ENCODE results near the gene HCRTR1. TPM values are rescaled to one million over a fixed set of nuclear protein-coding genes. Genes with fewer than 3 reads are reported as not detected.

Gene HCRTR1
- total and polyA plus RNA-seq, 2 of the 8 experiments (the other 6 are each of a cell fraction or from before 2014, with no cell fraction given), result 0.35 to 0.39 TPM

DNA sequence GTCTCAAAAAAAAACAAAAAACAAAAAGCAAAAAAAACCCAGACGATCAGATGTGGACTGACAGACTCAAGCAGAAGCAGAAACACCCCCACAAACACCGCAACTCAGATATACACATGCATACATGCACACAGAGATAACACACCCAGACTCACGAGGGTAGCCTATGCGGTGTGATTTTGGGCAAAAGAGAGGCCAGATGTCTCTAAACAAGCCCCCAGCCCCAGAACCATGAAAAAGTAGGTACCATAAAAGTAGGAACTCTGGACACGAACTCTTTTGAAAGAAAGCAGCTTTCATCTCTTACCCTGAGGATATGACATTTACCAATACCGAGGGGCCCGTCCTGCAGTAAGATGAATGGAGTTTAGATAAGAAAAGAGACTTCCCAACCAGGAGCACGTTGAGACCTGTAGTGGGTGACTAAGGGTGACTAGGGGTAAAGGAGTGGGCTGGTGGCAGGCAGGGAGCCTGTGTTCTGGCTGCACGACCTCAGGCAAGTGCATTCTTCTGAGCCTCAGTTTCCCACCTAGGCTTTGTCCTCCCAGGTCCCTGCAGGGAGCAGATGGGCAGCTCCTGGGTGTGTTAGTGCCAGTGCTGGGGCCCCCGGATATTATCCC, 42.6 kb upstream of the HCRTR1 start:
- H4K5ac ChIP-seq (ENCODE audit: insufficient read length, low read depth, low read length), result no peak overlapping the region
- H3K4me1 ChIP-seq (replicated peaks in 1 of 4; ENCODE audit: control insufficient read depth in 3 of 4, insufficient read depth in 4 of 4, low read length in 3 of 4), result peaks cover 5 to 37% (median 23%) of the 10 kb centered on the region in 4 experiments
- H2BK120ac ChIP-seq (replicated peaks; ENCODE audit: low read depth, low read length), result no peak overlapping the region
- H2BK5ac ChIP-seq (ENCODE audit: low read depth, low read length), result no peak overlapping the region; the same call in 1 of the 2 replicates
- no peaks in the 10 kb centered on the region for H4K20me1 ChIP-seq (replicated peaks in 1 of 2; ENCODE audit: control insufficient read depth in 1 of 2, insufficient read depth in 2 of 2, low read length in 2 of 2)
- H3K14ac ChIP-seq (ENCODE audit: insufficient read length), result no peak overlapping the region
- no peak overlapping the region for H3K23ac ChIP-seq (ENCODE audit: insufficient read length)
- no peak overlapping the region for H2BK15ac ChIP-seq (ENCODE audit: low read length)
- POLR2A ChIA-PET (ENCODE audit: partially characterized antibody), result no interaction called here
- H4K8ac ChIP-seq (ENCODE audit: extremely low read depth, insufficient read depth, low read length), result no peak overlapping the region; the same call in 1 of the 2 replicates
- no peak overlapping the region; a peak in 1 of 4 replicates for H3K4me2 ChIP-seq (ENCODE audit: insufficient read depth in 1 of 2, low read depth in 2 of 2, low read length in 2 of 2)
- peak in 1 of 2 experiments; percentile 19 for DNase-seq (ENCODE audit: low read depth in 1 of 2, low spot score in 2 of 2)
- H4K91ac ChIP-seq (replicated peaks; ENCODE audit: insufficient read length, low read length), result no peak overlapping the region
- no peaks in the 10 kb centered on the region for H3K79me1 ChIP-seq (ENCODE audit: low read depth, low read length)
- H2BK20ac ChIP-seq (ENCODE audit: low read length), result peak overlapping the region; percentile 13; the same call in 1 of the 2 replicates
- no peak for FAIRE-seq
- H3K9me3 ChIP-seq (ENCODE audit: insufficient read depth in 2 of 2, low read depth in 1 of 2, low read length in 1 of 2), result no peaks in the 10 kb centered on the region
- H3K4me3 ChIP-seq (ENCODE audit: extremely low read depth in 1 of 4, insufficient read depth in 2 of 4, low read depth in 3 of 4, low read length in 4 of 4), result no peak overlapping the region
- peaks cover 0 to 2% (median 0%) of the 10 kb centered on the region in 4 experiments; a peak in 2 of 7 replicates for H3K27me3 ChIP-seq (replicated peaks in 1 of 4; ENCODE audit: control insufficient read depth in 3 of 4, extremely low read depth in 1 of 4, insufficient read depth in 3 of 4, low read length in 3 of 4)
- H3K4ac ChIP-seq (replicated peaks; ENCODE audit: insufficient read length, low read depth, low read length), result no peak overlapping the region
- no peak overlapping the region; the same call in 1 of the 2 replicates for H2AK5ac ChIP-seq (ENCODE audit: low read depth, low read length)
- CTCF ChIA-PET (ENCODE audit: partially characterized antibody), result interaction anchor here (1.2 to 3.1 kb wide), 5 partner anchors 9 to 24 kb away, joined by 3 to 11 read pairs (median 4); no protein-coding TSS in a partner anchor
- no peak overlapping the region for H3K27ac ChIP-seq (ENCODE audit: low read depth, low read length)
- H3K23me2 ChIP-seq (ENCODE audit: low read depth, low read length), result no peaks in the 10 kb centered on the region; the same call in 1 of the 2 replicates
- no peak overlapping the region for H3K56ac ChIP-seq (replicated peaks; ENCODE audit: insufficient read length, low read depth, low read length)
- H3K79me2 ChIP-seq (ENCODE audit: control insufficient read depth in 1 of 2, insufficient read depth in 2 of 2, low read length in 2 of 2), result no peaks in the 10 kb centered on the region
- H3K36me3 ChIP-seq (ENCODE audit: control insufficient read depth in 2 of 4, insufficient read depth in 4 of 4, low read length in 3 of 4), result no peaks in the 10 kb centered on the region
- no peak overlapping the region for H3K18ac ChIP-seq (ENCODE audit: extremely low read depth, low read length)
- H3K9ac ChIP-seq (replicated peaks in 1 of 4; ENCODE audit: extremely low read depth in 1 of 4, low read depth in 3 of 4, low read length in 3 of 4), result no peak overlapping the region
- WGBS, 2 experiments (ENCODE audit: extremely low coverage in 1 of 2, insufficient coverage in 1 of 2, insufficient read length in 1 of 2, insufficient replicate concordance in 2 of 2, low coverage in 1 of 2, low lambda C conversion rate in 2 of 2, missing lambda C conversion rate in 1 of 2), result 83% methylated on average over 10 of the region's 10 CpGs; no CpG with 5 or more reads in 1 of the 2 experiments
- no peak overlapping the region for H2BK12ac ChIP-seq (ENCODE audit: low read depth, low read length)
- H2AFZ ChIP-seq (ENCODE audit: low read length), result no peak overlapping the region
- TF ChIP-seq SRF (IDR thresholded peaks at IDR 0.05; ENCODE audit: low read depth, low read length), result no peak
- TF ChIP-seq CEBPB (IDR thresholded peaks at IDR 0.05; ENCODE audit: low read depth, low read length), result no peak
- TF ChIP-seq, protein P1, sequence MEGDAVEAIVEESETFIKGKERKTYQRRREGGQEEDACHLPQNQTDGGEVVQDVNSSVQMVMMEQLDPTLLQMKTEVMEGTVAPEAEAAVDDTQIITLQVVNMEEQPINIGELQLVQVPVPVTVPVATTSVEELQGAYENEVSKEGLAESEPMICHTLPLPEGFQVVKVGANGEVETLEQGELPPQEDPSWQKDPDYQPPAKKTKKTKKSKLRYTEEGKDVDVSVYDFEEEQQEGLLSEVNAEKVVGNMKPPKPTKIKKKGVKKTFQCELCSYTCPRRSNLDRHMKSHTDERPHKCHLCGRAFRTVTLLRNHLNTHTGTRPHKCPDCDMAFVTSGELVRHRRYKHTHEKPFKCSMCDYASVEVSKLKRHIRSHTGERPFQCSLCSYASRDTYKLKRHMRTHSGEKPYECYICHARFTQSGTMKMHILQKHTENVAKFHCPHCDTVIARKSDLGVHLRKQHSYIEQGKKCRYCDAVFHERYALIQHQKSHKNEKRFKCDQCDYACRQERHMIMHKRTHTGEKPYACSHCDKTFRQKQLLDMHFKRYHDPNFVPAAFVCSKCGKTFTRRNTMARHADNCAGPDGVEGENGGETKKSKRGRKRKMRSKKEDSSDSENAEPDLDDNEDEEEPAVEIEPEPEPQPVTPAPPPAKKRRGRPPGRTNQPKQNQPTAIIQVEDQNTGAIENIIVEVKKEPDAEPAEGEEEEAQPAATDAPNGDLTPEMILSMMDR (IDR thresholded peaks at IDR 0.05; ENCODE audit: control extremely low read depth in 1 of 3, insufficient read depth in 1 of 3, low read depth in 1 of 3, low read length in 3 of 3), result no peak
- TF ChIP-seq CTBP2 (IDR thresholded peaks at IDR 0.05; ENCODE audit: borderline replicate concordance, insufficient read depth, insufficient read length, low read length), result no peak
- no peak for TF ChIP-seq JUND (IDR thresholded peaks at IDR 0.05; ENCODE audit: low read length)
- no peak for TF ChIP-seq TAF1 (IDR thresholded peaks at IDR 0.05; ENCODE audit: low read depth, low read length)
- no peak for TF ChIP-seq POU5F1 (IDR thresholded peaks at IDR 0.05; ENCODE audit: low read depth, low read length)
- no peak for TF ChIP-seq PHF8 (conservative IDR thresholded peaks at IDR 0.05; ENCODE audit: low read depth, low read length)
- no peak for TF ChIP-seq SIRT6 (IDR thresholded peaks at IDR 0.05; ENCODE audit: low read length)
- TF ChIP-seq CREB1 (IDR thresholded peaks at IDR 0.05), result no peak
